ENCODE results near the gene IFT25.

DNA sequence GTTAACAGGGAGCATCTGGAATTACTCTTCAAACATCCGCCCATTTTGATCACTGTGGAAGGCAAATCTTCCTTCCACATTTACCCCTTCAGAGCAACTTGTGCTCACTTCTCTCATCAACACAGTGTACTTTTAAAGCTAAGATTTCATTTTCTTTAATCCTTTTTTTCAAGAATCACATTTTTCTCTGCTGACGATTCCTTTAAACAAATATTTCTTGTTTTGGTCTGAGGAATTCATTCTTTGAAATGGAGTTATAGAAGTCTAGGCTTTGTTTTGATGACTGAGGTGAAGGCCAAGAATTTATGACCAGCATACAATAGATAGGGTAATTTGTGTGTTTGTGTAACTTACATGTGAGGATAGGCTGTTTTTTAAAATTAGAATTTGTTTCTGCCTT is 26.2 kb upstream of the IFT25 start:
- TF ChIP-seq TAF1 (IDR thresholded peaks at IDR 0.05; ENCODE audit: low read depth) = no peak
- TF ChIP-seq EP300 (IDR thresholded peaks at IDR 0.05; ENCODE audit: borderline replicate concordance) = no peak
- no peak for TF ChIP-seq CREB1 (IDR thresholded peaks at IDR 0.05; ENCODE audit: low read depth)
- no peak for TF ChIP-seq TEAD4 (IDR thresholded peaks at IDR 0.05)
- TF ChIP-seq RAD21 (IDR thresholded peaks at IDR 0.05; ENCODE audit: low read depth) = no peak
- no peak for TF ChIP-seq REST (IDR thresholded peaks at IDR 0.05; ENCODE audit: low read depth)
- TF ChIP-seq FOXM1 (IDR thresholded peaks at IDR 0.05; ENCODE audit: borderline replicate concordance, low read depth) = no peak
- no peak for TF ChIP-seq CEBPB (IDR thresholded peaks at IDR 0.05)
- no peak for TF ChIP-seq TCF12 (IDR thresholded peaks at IDR 0.05; ENCODE audit: low read depth)
